Neural cell (in vitro differentiated cells): ENCODE data around the gene PTH1R. TPM values are rescaled to one million over a fixed set of nuclear protein-coding genes. Genes with fewer than 3 reads are reported as not detected.

ENCODE experiments used
- H2AFZ ChIP-seq: fragments of 200-600, 300-800 bp; sonication (generic), shearing (Covaris generic); 2 replicates; pipeline ENCODE4 v1.6.0; 2014; ENCODE audit warnings: low read depth, mild to moderate bottlenecking, antibody characterized with exemption, low read length, moderate library complexity
- H3F3A ChIP-seq: fragments of 200-600 bp; shearing (Covaris generic); 2 replicates; pipeline ENCODE4 v1.6.1; 2016; ENCODE audit warnings: mild to moderate bottlenecking, moderate library complexity, mixed read lengths, antibody characterized with exemption, low read length; ENCODE audit not compliant: insufficient read depth, poor library complexity, severe bottlenecking
- H3K27ac ChIP-seq: fragments of 200-600, 300-800 bp; sonication (generic), shearing (Covaris generic); 2 replicates; pipeline ENCODE4 v1.5.1; 2014; ENCODE audit warnings: mild to moderate bottlenecking, low read length, moderate library complexity
- H3K27me3 ChIP-seq: fragments of 300-800, 200-600 bp; sonication (generic), shearing (Covaris generic); 2 replicates; pipeline ENCODE4 v1.6.0; 2014; ENCODE audit warnings: mild to moderate bottlenecking, low read depth, low read length, moderate library complexity; ENCODE audit not compliant: insufficient read depth
- H3K36me3 ChIP-seq: fragments of 300-800, 200-600 bp; sonication (generic), shearing (Covaris generic); 2 replicates; pipeline ENCODE4 v1.5.1; 2014; ENCODE audit warnings: mild to moderate bottlenecking, antibody characterized with exemption, low read length, moderate library complexity; ENCODE audit not compliant: insufficient read depth
- H3K4me2 ChIP-seq: fragments of 300-800, 200-600 bp; sonication (generic), shearing (Covaris generic); 2 replicates; pipeline ENCODE4 v1.6.0; 2014; ENCODE audit warnings: mild to moderate bottlenecking, low read length
- H3K4me3 ChIP-seq: fragments of 300-800, 200-600 bp; sonication (generic), shearing (Covaris generic); 2 replicates; pipeline ENCODE4 v1.5.1; 2014; ENCODE audit warnings: mild to moderate bottlenecking, low read length, moderate library complexity
- H3K79me2 ChIP-seq: fragments of 200-600 bp; shearing (Covaris generic); replicated peaks from 2 replicates; pipeline ENCODE4 v1.6.0; 2014; ENCODE audit warnings: mild to moderate bottlenecking, low read length, moderate library complexity; ENCODE audit not compliant: insufficient read depth
- H3K9ac ChIP-seq: fragments of 300-800, 200-600 bp; sonication (generic), shearing (Covaris generic); 2 replicates; pipeline ENCODE4 v1.6.1; 2016; ENCODE audit warnings: mild to moderate bottlenecking, low read length, mixed read lengths
- H3K9me2 ChIP-seq: fragments of 200-600 bp; shearing (Covaris generic); 2 replicates; pipeline ENCODE4 v1.6.1; 2016; ENCODE audit warnings: mild to moderate bottlenecking, low read length, mixed read lengths; ENCODE audit not compliant: insufficient read depth
- H3K9me3 ChIP-seq: fragments of 200-600, 300-800 bp; sonication (generic), shearing (Covaris generic); 2 replicates; pipeline ENCODE4 v1.6.1; 2016; ENCODE audit warnings: mild to moderate bottlenecking, mixed run types, low read length, moderate library complexity, mixed read lengths
- H4K20me1 ChIP-seq: fragments of 200-600 bp; shearing (Covaris generic); 2 replicates; pipeline ENCODE4 v1.6.1; 2016; ENCODE audit warnings: mild to moderate bottlenecking, mixed run types; ENCODE audit not compliant: insufficient read depth
- EP300 ChIP-seq: fragments of 450-650 bp; conservative IDR thresholded peaks from 2 replicates; pipeline ENCODE4 v1.6.1; 2014; ENCODE audit warnings: antibody characterized with exemption, mild to moderate bottlenecking, moderate library complexity; ENCODE audit not compliant: poor library complexity, severe bottlenecking
- EZH2 ChIP-seq: fragments of 200-600, 300-800 bp; shearing (Covaris generic), sonication (generic); IDR thresholded peaks from 2 replicates; pipeline ENCODE4 v1.6.1; 2014; ENCODE audit warnings: antibody characterized with exemption, low read length, borderline replicate concordance, mild to moderate bottlenecking; ENCODE audit not compliant: insufficient read depth, poor library complexity, severe bottlenecking
- MXI1 ChIP-seq: fragments of 450-650 bp; conservative IDR thresholded peaks from 2 replicates; pipeline ENCODE4 v1.6.1; 2014; ENCODE audit warnings: antibody characterized with exemption, mild to moderate bottlenecking; ENCODE audit not compliant: poor library complexity, severe bottlenecking
- POLR2AphosphoS5 ChIP-seq: IDR thresholded peaks from 2 replicates; pipeline ENCODE4 v1.6.1; 2012
- RAD21 ChIP-seq: fragments of 450-650 bp; conservative IDR thresholded peaks from 2 replicates; pipeline ENCODE4 v1.6.1; 2014; ENCODE audit warnings: antibody characterized with exemption, mild to moderate bottlenecking, moderate library complexity
- SMC3 ChIP-seq: fragments of 450-650 bp; conservative IDR thresholded peaks from 2 replicates; pipeline ENCODE4 v1.6.1; 2014; ENCODE audit warnings: antibody characterized with exemption, mild to moderate bottlenecking, moderate library complexity; ENCODE audit not compliant: poor library complexity
- TAF1 ChIP-seq: IDR thresholded peaks from 2 replicates; pipeline ENCODE4 v1.6.1; 2012; ENCODE audit warnings: low read depth
- polyA plus RNA-seq: library from polyadenylated mRNA; depleted of rRNA; stranded (reverse); fragments of >200 nt; gene quantifications from 2 replicates; pipeline ENCODE4 v1.2.3, GENCODE V29; 2014
- TF ChIP-seq, protein P1 (sequence below): IDR thresholded peaks from 2 replicates; pipeline ENCODE4 v1.6.1; 2012; ENCODE audit warnings: borderline replicate concordance
- TF ChIP-seq, protein P2 (sequence below): fragments of 450-650 bp; IDR thresholded peaks from 2 replicates; pipeline ENCODE4 v1.5.1; 2014; ENCODE audit warnings: antibody characterized with exemption, mild to moderate bottlenecking, moderate library complexity; ENCODE audit not compliant: poor library complexity, severe bottlenecking

The PTH1R gene
- polyA plus RNA-seq, 1 donor from 2014 or later: not detected

DNA sequence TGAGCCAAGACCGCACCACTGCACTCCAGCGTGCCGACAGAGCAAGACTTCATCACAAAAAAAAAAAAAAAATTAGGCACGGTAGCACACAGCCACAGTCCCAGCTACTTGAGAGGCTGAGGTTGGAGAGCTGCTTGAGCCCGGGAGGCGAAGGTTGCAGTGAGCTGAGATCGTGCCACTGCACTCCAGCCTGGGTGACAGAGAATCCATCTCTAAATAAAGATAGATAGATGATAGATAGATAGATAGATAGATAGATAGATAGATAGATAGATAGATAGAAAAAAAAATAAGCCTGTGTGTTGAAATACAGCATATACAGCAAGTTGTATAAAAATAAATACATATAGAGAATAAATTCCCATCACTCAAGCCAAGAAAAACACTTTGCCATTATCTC is 37.3 kb downstream of the PTH1R start:
- Histone ChIP-seq H3K27ac (no peak overlapping the region), H3K9ac (no peak overlapping the region), H4K20me1 (no peaks in the 10 kb centered on the region), H3K4me2 (no peak overlapping the region), H2AFZ (no peak overlapping the region), H3K27me3 (no peaks in the 10 kb centered on the region), H3K4me3 (no peak overlapping the region), H3K79me2 (no peaks in the 10 kb centered on the region), H3K9me2 (no peaks in the 10 kb centered on the region), H3K36me3 (peaks cover 4% of the 10 kb centered on the region), H3K9me3 (peaks cover 6% of the 10 kb centered on the region), H3F3A (no peaks in the 10 kb centered on the region)
- TF ChIP-seq MXI1 (no peak), TAF1 (no peak), RAD21 (no peak), SMC3 (no peak), EP300 (no peak), EZH2 (no peak), POLR2AphosphoS5 (no peak)
- TF ChIP-seq, protein P1, sequence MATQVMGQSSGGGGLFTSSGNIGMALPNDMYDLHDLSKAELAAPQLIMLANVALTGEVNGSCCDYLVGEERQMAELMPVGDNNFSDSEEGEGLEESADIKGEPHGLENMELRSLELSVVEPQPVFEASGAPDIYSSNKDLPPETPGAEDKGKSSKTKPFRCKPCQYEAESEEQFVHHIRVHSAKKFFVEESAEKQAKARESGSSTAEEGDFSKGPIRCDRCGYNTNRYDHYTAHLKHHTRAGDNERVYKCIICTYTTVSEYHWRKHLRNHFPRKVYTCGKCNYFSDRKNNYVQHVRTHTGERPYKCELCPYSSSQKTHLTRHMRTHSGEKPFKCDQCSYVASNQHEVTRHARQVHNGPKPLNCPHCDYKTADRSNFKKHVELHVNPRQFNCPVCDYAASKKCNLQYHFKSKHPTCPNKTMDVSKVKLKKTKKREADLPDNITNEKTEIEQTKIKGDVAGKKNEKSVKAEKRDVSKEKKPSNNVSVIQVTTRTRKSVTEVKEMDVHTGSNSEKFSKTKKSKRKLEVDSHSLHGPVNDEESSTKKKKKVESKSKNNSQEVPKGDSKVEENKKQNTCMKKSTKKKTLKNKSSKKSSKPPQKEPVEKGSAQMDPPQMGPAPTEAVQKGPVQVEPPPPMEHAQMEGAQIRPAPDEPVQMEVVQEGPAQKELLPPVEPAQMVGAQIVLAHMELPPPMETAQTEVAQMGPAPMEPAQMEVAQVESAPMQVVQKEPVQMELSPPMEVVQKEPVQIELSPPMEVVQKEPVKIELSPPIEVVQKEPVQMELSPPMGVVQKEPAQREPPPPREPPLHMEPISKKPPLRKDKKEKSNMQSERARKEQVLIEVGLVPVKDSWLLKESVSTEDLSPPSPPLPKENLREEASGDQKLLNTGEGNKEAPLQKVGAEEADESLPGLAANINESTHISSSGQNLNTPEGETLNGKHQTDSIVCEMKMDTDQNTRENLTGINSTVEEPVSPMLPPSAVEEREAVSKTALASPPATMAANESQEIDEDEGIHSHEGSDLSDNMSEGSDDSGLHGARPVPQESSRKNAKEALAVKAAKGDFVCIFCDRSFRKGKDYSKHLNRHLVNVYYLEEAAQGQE: no peak
- TF ChIP-seq, protein P2, sequence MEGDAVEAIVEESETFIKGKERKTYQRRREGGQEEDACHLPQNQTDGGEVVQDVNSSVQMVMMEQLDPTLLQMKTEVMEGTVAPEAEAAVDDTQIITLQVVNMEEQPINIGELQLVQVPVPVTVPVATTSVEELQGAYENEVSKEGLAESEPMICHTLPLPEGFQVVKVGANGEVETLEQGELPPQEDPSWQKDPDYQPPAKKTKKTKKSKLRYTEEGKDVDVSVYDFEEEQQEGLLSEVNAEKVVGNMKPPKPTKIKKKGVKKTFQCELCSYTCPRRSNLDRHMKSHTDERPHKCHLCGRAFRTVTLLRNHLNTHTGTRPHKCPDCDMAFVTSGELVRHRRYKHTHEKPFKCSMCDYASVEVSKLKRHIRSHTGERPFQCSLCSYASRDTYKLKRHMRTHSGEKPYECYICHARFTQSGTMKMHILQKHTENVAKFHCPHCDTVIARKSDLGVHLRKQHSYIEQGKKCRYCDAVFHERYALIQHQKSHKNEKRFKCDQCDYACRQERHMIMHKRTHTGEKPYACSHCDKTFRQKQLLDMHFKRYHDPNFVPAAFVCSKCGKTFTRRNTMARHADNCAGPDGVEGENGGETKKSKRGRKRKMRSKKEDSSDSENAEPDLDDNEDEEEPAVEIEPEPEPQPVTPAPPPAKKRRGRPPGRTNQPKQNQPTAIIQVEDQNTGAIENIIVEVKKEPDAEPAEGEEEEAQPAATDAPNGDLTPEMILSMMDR: no peak

DNA sequence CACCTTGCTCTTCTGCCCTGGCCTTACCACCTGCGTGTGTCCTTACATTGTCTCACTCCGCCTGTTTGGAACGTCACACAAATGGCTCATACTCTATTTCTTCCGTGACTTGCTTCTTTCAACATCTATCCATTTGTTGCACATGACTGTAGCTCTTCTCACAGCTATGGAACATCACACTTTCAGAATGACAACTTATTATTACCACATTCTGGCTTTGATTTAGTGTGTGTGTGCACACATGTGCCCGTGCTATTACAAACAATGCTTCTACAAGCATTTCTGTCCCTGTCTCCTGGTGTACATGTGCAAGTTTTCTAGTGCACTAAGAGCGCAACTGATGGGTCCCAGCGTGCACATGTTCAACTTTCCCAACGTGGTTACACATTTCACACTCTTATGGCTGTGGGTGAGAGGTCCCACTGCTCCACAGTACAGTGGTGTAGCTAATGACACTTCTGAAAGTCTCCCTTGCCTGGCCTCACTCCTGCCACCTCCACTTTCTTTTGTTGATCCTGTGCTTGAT is 37.8 kb downstream of the PTH1R start:
- TF ChIP-seq, protein P1: no peak
- TF ChIP-seq EP300: no peak
- TF ChIP-seq SMC3: no peak
- TF ChIP-seq POLR2AphosphoS5: no peak
- no peak for TF ChIP-seq RAD21
- TF ChIP-seq TAF1: no peak
- TF ChIP-seq EZH2: no peak
- TF ChIP-seq, protein P2: no peak
- TF ChIP-seq MXI1: no peak
- Histone ChIP-seq H3K27me3 (no peaks in the 10 kb centered on the region), H3K4me2 (no peak overlapping the region), H3K79me2 (no peaks in the 10 kb centered on the region), H3F3A (no peaks in the 10 kb centered on the region), H3K36me3 (peaks cover 4% of the 10 kb centered on the region), H3K9me2 (no peaks in the 10 kb centered on the region), H3K27ac (no peak overlapping the region), H3K4me3 (no peak overlapping the region), H3K9me3 (peaks cover 6% of the 10 kb centered on the region), H4K20me1 (no peaks in the 10 kb centered on the region), H3K9ac (no peak overlapping the region), H2AFZ (no peak overlapping the region)
